ENCODE data around the gene VPS52.

The VPS52 gene

DNA sequence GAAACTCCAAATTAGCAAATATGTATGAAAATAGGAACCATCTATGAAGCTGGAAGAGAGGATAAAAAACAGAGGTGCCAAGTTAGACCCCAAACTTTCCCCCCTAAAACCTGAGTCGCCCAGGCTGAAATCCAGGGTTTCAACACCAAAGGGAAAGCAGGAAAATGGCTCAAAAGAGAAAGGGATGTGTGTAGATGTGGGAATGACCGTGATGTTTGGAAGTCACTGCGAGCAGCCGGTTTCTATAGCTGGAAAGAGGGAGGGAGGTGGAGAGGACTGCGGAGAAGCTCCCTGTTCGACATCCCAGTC is 58.9 kb downstream of the VPS52 start:
- in situ Hi-C loops (cut with MboI; ENCODE audit: low sequenced_read_pairs) = no loop called here

DNA sequence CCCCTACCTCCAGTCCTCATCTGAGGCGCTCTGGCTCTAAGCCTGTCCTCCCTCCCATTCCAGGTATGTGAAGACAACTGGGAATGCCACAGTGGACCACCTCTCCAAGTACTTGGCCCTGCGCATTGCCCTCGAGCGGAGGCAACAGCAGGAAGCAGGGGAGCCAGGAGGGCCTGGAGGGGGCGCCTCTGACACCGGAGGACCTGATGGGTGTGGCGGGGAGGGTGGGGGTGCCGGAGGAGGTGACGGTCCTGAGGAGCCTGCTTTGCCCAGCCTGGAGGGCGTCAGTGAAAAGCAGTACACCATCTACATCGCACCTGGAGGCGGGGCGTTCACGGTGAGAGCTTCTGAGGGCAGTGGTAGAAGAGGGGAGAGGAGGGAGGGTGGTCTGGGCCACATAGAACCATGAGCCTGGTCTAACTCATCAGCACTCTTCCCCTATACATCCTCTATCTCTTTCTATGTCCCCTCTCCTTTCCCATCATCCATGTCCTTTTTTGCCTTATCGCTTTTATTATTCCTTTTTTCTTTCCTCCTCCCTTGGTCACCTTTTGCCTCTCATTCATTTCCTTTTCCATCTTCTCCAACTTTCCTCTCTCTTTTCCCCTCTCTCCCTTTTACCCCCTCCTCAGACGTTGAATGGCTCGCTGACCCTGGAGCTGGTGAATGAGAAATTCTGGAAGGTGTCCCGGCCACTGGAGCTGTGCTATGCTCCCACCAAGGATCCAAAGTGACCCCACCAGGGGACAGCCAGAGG is 59.8 kb downstream of the VPS52 start:
- in situ Hi-C loops (cut with MboI; ENCODE audit: low sequenced_read_pairs) = no loop called here

- in situ Hi-C loops (cut with MboI; ENCODE audit: low sequenced_read_pairs) = no loop called here
Measured at GRCh38 chr6:33211136-33211535, 60.5 kb downstream of the VPS52 start.

DNA sequence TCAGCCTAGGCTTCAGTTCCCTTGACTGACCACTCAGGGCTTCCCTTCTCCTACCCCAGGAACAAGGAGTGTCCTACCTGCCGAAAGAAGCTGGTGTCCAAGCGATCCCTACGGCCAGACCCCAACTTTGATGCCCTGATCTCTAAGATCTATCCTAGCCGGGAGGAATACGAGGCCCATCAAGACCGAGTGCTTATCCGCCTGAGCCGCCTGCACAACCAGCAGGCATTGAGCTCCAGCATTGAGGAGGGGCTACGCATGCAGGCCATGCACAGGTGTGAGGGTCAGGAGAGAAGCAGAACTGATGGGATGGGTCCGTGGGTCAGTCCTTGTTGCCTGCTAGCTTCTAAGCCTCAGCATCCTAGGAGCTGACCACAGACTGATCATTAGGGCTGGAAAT is 61.8 kb downstream of the VPS52 start:
- in situ Hi-C loops (cut with MboI; ENCODE audit: low sequenced_read_pairs) = no loop called here

- in situ Hi-C loops (cut with MboI; ENCODE audit: low sequenced_read_pairs) = no loop called here
Measured at GRCh38 chr6:33208091-33208967, 63.3 kb downstream of the VPS52 start, which contains the start of gene RING1. RING1 (plus strand) TSS chr6:33208500; CDS start chr6:33208823, 323 bp downstream.

GRCh38 chr6:33207552-33208090 is 64.1 kb downstream of the VPS52 start:
- in situ Hi-C loops (cut with MboI; ENCODE audit: low sequenced_read_pairs) = no loop called here

DNA sequence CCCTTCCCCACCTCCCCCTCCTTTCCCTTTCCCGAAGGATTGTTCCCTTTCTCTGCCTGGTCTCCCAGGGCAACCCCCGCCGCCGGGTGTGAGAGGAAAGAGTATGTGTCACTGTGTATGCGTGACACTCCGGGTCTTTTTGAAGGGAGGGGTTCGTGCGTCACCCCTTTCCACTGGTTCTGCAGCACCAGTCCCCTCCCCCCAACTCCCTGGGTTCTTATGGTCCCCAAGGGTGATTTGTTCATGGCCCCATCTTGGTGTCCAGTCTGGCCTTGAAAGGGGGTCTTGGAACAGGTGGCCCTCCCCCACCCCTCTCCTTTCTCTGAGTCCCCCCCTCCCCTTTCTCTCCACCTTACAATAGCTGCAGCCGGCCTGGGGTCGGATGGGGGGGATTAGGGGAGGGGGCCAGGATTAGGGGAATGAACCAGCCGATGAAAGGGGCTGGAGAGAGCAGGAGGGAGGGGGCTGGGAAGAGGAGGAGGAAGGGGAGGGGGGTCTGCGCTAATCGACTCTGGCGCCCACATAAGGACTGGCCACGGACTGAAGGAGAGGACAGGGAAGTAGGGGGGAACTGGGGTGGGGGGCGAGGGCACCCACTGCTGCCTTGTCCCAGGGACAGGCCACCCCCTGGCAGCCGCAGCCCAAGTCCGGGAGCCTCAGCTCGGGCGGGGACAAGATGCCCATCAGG is 64.7 kb downstream of the VPS52 start:
- in situ Hi-C loops (cut with MboI; ENCODE audit: low sequenced_read_pairs) = no loop called here

DNA sequence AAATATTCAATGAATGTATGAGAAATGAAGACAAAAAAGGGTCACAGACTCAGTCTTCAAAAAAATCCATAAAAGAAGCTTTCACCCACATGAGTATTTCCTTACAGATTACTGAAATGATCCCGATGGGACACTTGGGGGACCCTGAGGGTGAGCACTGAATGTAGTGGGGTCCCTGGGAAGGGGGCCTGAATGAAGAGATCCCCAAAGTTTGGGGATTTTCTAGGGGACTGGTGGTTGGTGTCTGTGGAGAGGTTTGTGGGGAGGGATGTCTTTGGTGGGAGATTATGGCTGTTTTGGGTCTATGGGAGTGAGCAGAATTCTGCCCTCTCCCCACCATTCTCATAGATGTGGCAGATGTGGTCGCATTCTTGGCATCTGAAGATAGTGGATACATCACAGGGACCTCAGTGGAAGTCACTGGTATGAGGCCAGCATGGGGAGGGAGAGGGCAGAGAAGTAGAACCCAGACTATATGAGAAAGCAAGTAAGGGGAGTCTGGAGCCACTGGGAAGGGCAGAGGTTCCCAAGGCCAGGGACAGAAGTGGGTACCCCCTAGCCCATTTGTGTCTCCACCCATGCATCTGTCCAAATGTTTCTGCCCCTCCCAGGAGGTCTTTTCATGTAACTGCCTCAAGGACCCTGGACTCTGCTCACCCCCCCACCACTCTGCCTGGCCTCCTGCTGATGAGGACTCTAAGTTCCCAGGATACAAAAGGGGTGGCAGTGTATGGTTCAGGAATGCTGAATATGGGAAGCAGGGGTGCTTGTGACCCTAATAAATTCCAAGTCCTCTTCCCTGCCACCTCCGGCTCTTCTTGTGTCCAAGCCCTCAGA is 65.4 kb downstream of the VPS52 start:
- in situ Hi-C loops (cut with MboI; ENCODE audit: low sequenced_read_pairs) = no loop called here

DNA sequence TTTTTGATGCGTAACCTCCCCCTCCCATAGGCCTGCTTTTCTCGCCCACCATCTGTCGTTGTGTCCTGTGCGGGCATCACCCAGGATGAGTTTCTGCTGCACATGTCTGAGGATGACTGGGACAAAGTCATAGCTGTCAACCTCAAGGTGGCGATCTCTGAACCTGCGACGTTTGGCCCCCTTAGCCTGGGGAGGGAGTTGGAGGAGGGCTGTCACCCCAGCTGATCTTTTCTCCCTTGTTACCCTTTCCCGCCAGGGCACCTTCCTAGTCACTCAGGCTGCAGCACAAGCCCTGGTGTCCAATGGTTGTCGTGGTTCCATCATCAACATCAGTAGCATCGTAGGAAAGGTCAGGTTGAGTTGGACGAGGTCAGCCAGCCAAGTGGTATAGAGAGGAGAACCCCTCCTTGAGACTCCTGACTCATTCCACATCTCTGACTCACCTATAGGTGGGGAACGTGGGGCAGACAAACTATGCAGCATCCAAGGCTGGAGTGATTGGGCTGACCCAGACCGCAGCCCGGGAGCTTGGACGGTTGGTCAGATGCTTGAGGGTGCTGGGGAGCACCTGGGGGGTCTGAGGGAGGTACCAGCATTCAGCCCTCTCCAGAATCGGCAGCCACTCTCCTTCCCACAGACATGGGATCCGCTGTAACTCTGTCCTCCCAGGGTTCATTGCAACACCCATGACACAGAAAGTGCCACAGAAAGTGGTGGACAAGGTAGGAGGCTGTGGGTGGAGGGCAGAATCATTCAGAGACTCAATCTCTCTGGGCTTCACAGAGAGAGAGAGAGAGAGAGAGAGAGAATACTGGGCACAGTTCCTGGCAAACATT is 66.3 kb downstream of the VPS52 start:
- in situ Hi-C loops (cut with MboI; ENCODE audit: low sequenced_read_pairs) = no loop called here

DNA sequence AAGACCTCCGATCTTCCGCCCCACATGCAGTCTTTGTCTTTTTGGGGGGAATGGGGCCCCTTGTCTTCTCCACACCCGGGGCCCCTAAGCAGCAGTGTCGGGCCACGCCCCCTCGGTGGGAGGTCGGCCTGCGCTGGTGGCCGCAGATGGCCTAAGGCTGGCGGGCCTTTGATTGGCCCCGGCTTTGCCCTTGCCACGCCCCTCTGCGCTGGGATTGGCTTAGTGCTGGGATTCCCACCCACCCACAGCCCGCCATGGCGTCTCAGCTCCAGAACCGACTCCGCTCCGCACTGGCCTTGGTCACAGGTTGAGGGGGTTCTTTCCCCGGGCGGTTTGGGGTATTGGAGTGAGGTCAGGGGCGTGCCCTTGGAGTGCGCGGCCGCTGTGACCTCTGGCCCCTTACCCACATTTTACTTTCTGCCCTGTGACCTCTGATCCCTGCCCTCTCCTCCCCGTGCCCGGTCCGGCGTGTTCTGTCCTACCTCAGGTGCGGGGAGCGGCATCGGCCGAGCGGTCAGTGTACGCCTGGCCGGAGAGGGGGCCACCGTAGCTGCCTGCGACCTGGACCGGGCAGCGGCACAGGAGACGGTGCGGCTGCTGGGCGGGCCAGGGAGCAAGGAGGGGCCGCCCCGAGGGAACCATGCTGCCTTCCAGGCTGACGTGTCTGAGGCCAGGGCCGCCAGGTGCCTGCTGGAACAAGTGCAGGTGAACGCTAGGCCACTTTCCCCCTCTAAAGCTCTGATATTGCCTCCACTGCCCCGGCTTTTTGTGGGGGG is 67.1 kb downstream of the VPS52 start, which contains the start of gene HSD17B8:
Gene HSD17B8 (plus strand): TSS at position 241 of the 776 bp plus-strand sequence. CDS start 14 bp downstream, at position 255.
- in situ Hi-C loops (cut with MboI; ENCODE audit: low sequenced_read_pairs) = no loop called here

- in situ Hi-C loops (cut with MboI; ENCODE audit: low sequenced_read_pairs) = no loop called here
Measured at GRCh38 chr6:33204165-33204414, 67.6 kb downstream of the VPS52 start.

DNA sequence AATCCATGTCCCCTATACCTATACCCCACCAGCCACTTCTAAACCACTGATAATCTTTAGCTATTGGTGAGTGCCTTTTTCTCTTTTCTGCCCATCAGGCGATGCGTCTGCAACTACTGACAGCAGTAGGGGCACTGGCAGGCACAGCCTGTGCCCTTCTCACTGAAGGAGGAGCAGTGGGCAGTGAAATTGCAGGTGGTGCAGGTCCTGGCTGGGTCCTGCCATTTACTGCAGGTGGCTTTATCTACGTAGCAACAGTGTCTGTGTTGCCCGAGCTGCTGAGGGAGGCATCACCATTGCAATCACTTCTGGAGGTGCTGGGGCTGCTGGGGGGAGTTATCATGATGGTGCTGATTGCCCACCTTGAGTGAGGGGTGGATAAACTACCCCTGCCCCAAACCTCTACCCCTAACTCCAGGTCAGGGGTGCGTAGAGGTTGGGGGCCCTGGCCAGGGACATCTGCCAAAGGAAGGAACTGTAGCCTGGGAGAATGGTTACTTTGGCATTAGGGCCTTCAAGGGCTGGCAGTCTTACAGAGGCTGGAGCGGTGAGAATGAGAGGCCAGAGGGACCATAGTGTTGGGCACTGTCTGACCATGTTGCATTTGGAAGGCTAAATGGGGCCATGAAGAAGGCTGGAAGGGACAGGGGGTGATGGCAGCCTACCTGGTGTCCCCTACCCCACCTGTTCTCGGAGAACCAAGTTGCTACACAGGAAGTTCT is 68.1 kb downstream of the VPS52 start:
- in situ Hi-C loops (cut with MboI; ENCODE audit: low sequenced_read_pairs) = no loop called here

GRCh38 chr6:33202799-33203198 is 68.9 kb downstream of the VPS52 start:
- in situ Hi-C loops (cut with MboI; ENCODE audit: low sequenced_read_pairs) = no loop called here

GRCh38 chr6:33201935-33202334 is 69.7 kb downstream of the VPS52 start:
- in situ Hi-C loops (cut with MboI; ENCODE audit: low sequenced_read_pairs) = no loop called here

- in situ Hi-C loops (cut with MboI; ENCODE audit: low sequenced_read_pairs) = no loop called here
Measured at GRCh38 chr6:33201147-33201545, 70.5 kb downstream of the VPS52 start.
